ENCODE measurements around the gene OSBPL6. TPM values are rescaled to one million over a fixed set of nuclear protein-coding genes. Genes with fewer than 3 reads are reported as not detected.
A peak's percentile ranks its signal among the peaks of the same experiment; 100 is the strongest.

OSBPL6 gene
- total RNA-seq, 1 experiment from 2014 or later: 43.1 TPM

GRCh38 chr2:178436662-178437061 lies 242.3 kb downstream of the OSBPL6 start:
- Mint-ChIP-seq H3K27ac (ENCODE audit: low read depth, unreplicated experiment) (no peak overlapping the region), H3K36me3 (ENCODE audit: insufficient read depth, unreplicated experiment) (peaks cover 88% of the 10 kb centered on the region), H3K9me3 (ENCODE audit: unreplicated experiment) (no peaks in the 10 kb centered on the region), H3K4me3 (ENCODE audit: unreplicated experiment) (no peak overlapping the region), H3K4me1 (ENCODE audit: insufficient read depth, unreplicated experiment) (no peaks in the 10 kb centered on the region), H3K27me3 (ENCODE audit: insufficient read depth, unreplicated experiment) (no peaks in the 10 kb centered on the region)
- intact Hi-C loops (cut with micrococcal nuclease): no loop called here
- CTCF ChIA-PET: interaction anchor here (0.6 kb wide), 1 partner anchor 13 kb away, joined by 3 read pairs; no protein-coding TSS in a partner anchor
- no peak for DNase-seq (ENCODE audit: unreplicated experiment)
- BruUV-seq (replicated peaks): no TSS peak
- no peak for TF ChIP-seq CTCF (IDR thresholded peaks at IDR 0.05; ENCODE audit: unreplicated experiment)
- POLR2A ChIA-PET: interaction anchor here (0.7 kb wide), 1 partner anchor 456 kb away, joined by 3 read pairs; no protein-coding TSS in a partner anchor

GRCh38 chr2:178441426-178441825 lies 247.1 kb downstream of the OSBPL6 start:
- intact Hi-C loops (cut with micrococcal nuclease): no loop called here
- DNase-seq (ENCODE audit: unreplicated experiment): no peak
- Mint-ChIP-seq H3K27ac (ENCODE audit: low read depth, unreplicated experiment) (peak overlapping the region; percentile 5), H3K36me3 (ENCODE audit: insufficient read depth, unreplicated experiment) (peaks cover 77% of the 10 kb centered on the region), H3K27me3 (ENCODE audit: insufficient read depth, unreplicated experiment) (no peaks in the 10 kb centered on the region), H3K4me1 (ENCODE audit: insufficient read depth, unreplicated experiment) (no peaks in the 10 kb centered on the region), H3K9me3 (ENCODE audit: unreplicated experiment) (no peaks in the 10 kb centered on the region), H3K4me3 (ENCODE audit: unreplicated experiment) (no peak overlapping the region)
- no TSS peak for BruUV-seq (replicated peaks)
- CTCF ChIA-PET: interaction anchor here (1.7 to 2.1 kb wide), 2 partner anchors 22 to 29 kb away, joined by 4 to 5 read pairs; no protein-coding TSS in a partner anchor
- TF ChIP-seq CTCF (IDR thresholded peaks at IDR 0.05; ENCODE audit: unreplicated experiment): no peak
- POLR2A ChIA-PET: interaction anchor here (3.8 kb wide), 1 partner anchor 9 kb away, joined by 22 read pairs; the partner anchor contains the start of genes PJVK and PRKRA

- CTCF ChIA-PET: interaction anchor here (0.5 to 3.3 kb wide), 5 partner anchors 13 to 611 kb away, joined by 3 to 23 read pairs (median 3); partner anchors contain the start of gene RBM45
- Mint-ChIP-seq H3K27ac (ENCODE audit: low read depth, unreplicated experiment) (peak overlapping the region; percentile 61), H3K36me3 (ENCODE audit: insufficient read depth, unreplicated experiment) (peaks cover 48% of the 10 kb centered on the region), H3K4me1 (ENCODE audit: insufficient read depth, unreplicated experiment) (peaks cover 11% of the 10 kb centered on the region), H3K4me3 (ENCODE audit: unreplicated experiment) (peak overlapping the region; percentile 88), H3K27me3 (ENCODE audit: insufficient read depth, unreplicated experiment) (no peaks in the 10 kb centered on the region), H3K9me3 (ENCODE audit: unreplicated experiment) (no peaks in the 10 kb centered on the region)
- no TSS peak for BruUV-seq (replicated peaks)
- no peak for TF ChIP-seq CTCF (IDR thresholded peaks at IDR 0.05; ENCODE audit: unreplicated experiment)
- POLR2A ChIA-PET: interaction anchor here (0.8 to 4.1 kb wide), 10 partner anchors 8 to 256 kb away, joined by 3 to 76 read pairs (median 20); partner anchors contain the start of genes FKBP7 and PLEKHA3
- DNase-seq (ENCODE audit: unreplicated experiment): no peak
- intact Hi-C loops (cut with micrococcal nuclease): no loop called here
Measured at GRCh38 chr2:178448968-178449661, 254.8 kb downstream of the OSBPL6 start.

Data from MCF 10A (cell line).